Dendritic cell treated with granulocyte-macrophage colony-stimulating factor and Interleukin-4, amounts not matched to agents 40 ng/mL and 50 ng/mL, for 4 days (primary cell): ENCODE results near the gene LILRB3.
"Not testable (repeated sequence)": the region's sequence is repeated elsewhere in the genome, so short reads cannot be mapped to it uniquely, and the experiment has no call there.

Source experiments
- H3K27ac Mint-ChIP-seq: one replicate; pipeline ENCODE4 v1.8.0; 2022; ENCODE audit warnings: mild to moderate bottlenecking, mixed read lengths
- H3K27me3 Mint-ChIP-seq: one replicate; pipeline ENCODE4 v1.8.0; 2022; ENCODE audit warnings: mild to moderate bottlenecking, mixed read lengths
- H3K36me3 Mint-ChIP-seq: one replicate; pipeline ENCODE4 v1.8.0; 2022; ENCODE audit warnings: low read depth, mixed read lengths
- H3K4me1 Mint-ChIP-seq: one replicate; pipeline ENCODE4 v1.8.0; 2022; ENCODE audit warnings: low read depth, mixed read lengths
- H3K4me3 Mint-ChIP-seq: one replicate; pipeline ENCODE4 v1.8.0; 2022; ENCODE audit warnings: mild to moderate bottlenecking, moderate library complexity, mixed read lengths
- H3K9me3 Mint-ChIP-seq: one replicate; pipeline ENCODE4 v1.8.0; 2022; ENCODE audit warnings: mixed read lengths
- intact Hi-C: fragments of 100-400 bp; cut with micrococcal nuclease; formaldehyde crosslinking; loops from one replicate; pipeline ENCODE4 v1.15.0; 2022

The LILRB3 gene

DNA sequence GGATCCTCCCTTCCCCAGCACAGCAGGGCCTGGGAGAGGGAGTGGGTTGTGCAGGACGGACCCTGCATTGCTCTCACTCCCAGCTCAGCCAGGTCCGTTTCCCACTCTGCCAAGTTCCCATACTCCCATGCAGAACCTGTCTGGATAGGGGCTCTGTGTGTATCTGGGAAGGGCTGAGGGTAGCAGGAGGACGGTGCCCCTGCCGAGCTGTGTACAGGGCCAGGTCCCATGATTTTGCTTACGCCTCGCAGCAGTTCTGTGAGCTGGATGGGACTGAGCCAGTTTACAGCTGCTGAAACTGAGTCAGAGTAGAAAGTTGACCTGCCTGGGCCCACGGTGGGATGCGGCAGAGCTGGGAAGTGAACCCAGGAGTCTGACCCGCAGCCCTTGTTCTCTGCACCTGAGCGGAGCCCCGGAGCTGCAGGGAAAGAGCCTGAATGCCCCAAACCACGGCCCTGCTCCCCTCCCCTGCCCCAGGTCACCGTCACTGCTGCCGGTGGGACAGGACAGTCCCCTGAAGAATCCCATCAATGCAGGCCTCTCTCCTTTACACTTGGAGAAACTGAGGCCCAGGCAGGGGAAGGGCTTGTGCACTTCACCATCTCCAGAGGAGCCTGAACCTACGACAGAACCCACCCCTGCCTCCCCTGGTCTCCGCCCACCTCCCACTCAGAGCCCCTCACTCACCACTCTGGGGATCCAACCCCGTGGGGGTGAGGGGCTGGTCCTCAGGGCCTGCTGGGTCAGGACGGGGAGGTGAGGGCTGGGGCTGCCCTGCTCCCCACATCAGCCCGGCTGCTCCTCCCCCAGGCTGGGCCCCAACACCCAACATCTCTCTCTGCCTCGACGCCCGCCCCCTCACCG is 30.8 kb upstream of the LILRB3 start:
- Mint-ChIP-seq H3K4me1 (peaks cover 63% of the 10 kb centered on the region), H3K9me3 (no peaks in the 10 kb centered on the region), H3K27ac (no peak overlapping the region), H3K27me3 (peaks cover 30% of the 10 kb centered on the region), H3K36me3 (peaks cover 68% of the 10 kb centered on the region), H3K4me3 (no peak overlapping the region)
- intact Hi-C loops, result no loop called here

DNA sequence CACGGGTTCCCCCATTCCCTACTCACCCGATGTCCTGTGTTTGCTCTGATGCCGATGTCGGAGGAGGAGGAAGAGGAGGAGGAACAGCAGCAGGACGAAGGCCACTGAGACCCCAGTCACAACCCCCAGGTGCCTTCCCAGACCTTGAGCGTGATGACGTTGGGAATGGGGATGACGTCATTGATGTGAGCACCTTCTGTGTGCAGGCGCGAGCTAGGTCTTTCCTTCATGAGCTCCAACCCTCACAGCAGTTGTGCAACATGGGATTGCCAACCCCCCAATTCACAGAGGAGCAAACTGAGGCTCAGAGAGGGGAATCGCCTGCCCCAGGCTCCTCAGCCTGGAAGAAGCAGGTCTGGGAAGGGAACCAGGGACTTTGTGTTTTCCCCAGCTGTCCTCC is 30.0 kb upstream of the LILRB3 start:
- no peak overlapping the region for H3K27ac Mint-ChIP-seq
- H3K36me3 Mint-ChIP-seq, result peaks cover 68% of the 10 kb centered on the region
- intact Hi-C loops, result no loop called here
- peaks cover 30% of the 10 kb centered on the region for H3K27me3 Mint-ChIP-seq
- H3K4me3 Mint-ChIP-seq, result no peak overlapping the region
- H3K9me3 Mint-ChIP-seq, result no peaks in the 10 kb centered on the region
- H3K4me1 Mint-ChIP-seq, result peaks cover 69% of the 10 kb centered on the region

DNA sequence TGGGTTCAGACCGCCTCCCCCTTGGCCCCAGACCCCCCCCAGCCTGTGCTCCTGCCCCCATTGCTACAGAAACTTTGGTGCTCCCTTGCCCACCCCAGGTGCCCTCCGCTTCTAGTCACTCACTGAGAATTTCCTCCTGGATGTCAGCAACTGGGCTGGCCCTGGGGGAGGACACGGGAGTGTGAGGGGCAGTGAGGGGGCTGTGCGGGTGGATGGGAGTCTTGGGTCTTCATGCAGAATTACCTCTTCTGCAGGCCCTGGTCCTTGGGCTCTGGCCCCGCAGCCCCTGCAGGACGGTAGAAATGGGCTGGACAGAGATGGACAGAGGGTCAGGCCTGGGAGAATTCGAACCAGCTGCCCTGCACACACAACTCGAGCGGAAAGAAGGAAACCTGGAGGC is 29.4 kb upstream of the LILRB3 start:
- H3K36me3 Mint-ChIP-seq, result peaks cover 68% of the 10 kb centered on the region
- no peak overlapping the region for H3K4me3 Mint-ChIP-seq
- H3K27me3 Mint-ChIP-seq, result peaks cover 26% of the 10 kb centered on the region
- intact Hi-C loops, result no loop called here
- no peak overlapping the region for H3K27ac Mint-ChIP-seq
- H3K9me3 Mint-ChIP-seq, result no peaks in the 10 kb centered on the region
- H3K4me1 Mint-ChIP-seq, result peaks cover 69% of the 10 kb centered on the region

DNA sequence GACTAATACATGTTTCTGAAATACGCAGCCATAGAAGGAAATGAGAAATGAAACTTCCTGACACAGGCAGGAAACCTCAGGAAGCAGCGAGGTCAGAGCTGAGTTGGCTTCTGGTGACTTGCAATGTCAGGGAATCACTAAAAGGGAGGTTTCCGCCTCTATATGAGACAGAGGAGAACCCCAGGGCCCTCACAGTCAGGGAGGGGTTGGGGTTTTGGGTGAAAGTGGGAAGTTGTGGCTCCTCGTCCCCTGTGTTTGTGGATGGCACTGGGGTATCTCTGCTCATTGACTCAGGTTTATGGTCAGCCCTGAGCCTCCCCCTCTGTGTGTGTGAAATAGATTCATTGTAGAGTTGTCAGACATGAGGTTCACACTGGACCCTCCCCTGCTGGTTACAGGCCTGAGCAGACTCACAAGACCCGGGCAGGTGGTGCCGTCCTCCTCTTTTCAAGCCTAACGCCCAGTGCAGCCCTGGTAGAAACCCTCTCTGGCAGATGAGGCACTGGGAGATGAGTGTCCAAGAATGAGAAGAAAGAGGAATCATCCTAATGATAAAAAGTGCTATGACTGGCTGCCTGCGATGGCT is 25.3 kb upstream of the LILRB3 start:
- intact Hi-C loops, result loop anchor here (5.0 kb wide), 1 partner anchor 41 kb away; no protein-coding TSS in a partner anchor
- Mint-ChIP-seq H3K27me3 (peaks cover 16% of the 10 kb centered on the region), H3K27ac (peak overlapping the region; percentile 91), H3K36me3 (peaks cover 36% of the 10 kb centered on the region), H3K4me1 (peaks cover 69% of the 10 kb centered on the region), H3K4me3 (peak overlapping the region; percentile 64), H3K9me3 (no peaks in the 10 kb centered on the region)

DNA sequence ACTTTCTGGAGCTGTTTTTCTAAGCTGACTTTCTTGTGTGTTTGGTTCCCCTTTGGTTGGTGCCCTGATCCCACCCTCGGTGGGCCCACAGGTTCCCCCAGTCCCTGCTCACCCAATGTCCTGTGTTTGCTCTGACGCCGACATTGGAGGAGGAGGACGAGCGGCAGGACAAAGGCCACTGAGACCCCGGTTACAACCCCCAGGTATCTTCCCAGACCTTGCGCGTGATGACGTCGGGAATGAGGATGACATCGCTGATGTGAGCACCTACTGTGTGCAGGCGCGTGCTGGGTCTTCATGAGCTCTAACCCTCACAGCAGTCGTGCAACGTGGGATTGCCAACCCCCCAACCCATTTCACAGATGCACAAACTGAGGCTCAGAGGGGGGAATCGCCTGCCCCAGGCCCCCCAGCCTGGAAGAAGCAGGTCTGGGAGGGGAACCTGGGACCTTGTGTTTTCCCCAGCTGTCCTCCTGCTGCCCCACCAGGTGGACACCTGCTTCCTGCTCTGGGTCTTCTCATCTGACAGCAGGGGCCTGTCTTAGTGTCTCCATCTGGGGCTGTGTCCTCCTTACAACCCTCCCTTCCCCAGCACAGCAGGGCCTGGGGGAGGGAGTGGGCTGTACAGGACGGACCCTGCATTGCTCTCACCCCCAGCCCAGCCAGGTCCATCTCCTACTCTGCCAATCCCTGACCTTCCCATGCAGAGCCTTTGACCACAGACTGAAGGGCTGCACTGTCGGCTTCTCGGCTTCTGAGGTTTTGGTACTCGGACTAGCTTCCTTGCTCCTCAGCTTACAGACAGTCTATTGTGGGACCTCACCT is 24.5 kb upstream of the LILRB3 start:
- intact Hi-C loops, result loop anchor here (2.0 to 5.0 kb wide), 2 partner anchors 25 to 40 kb away; partner anchors contain the start of gene LILRB3
- Mint-ChIP-seq H3K27ac (peak overlapping the region; percentile 91), H3K4me3 (peak overlapping the region; percentile 57), H3K36me3 (peaks cover 28% of the 10 kb centered on the region), H3K27me3 (peaks cover 10% of the 10 kb centered on the region), H3K9me3 (no peaks in the 10 kb centered on the region), H3K4me1 (peaks cover 64% of the 10 kb centered on the region)

DNA sequence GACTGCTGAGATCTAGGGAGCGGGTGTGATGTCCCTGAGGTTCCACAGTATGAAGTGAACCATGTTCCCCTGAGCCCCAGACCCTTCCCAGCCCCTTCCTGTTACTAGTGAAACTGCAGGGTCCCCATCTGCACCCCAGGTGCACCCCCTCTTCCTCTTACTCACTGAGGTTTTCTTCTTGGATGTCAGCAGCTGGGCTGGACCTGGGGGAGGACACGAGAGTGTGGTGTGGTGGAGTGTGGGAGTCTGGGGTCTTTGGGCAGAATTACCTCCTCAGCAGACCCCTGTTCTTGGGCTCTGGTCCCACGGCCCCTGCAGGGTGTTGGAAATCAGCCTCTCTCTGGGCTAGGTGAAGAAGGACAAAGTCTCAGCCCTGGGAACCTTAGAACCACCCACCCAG is 23.1 kb upstream of the LILRB3 start:
- peak overlapping the region; percentile 91 for H3K27ac Mint-ChIP-seq
- H3K27me3 Mint-ChIP-seq, result no peaks in the 10 kb centered on the region
- H3K4me3 Mint-ChIP-seq, result no peak overlapping the region
- H3K9me3 Mint-ChIP-seq, result no peaks in the 10 kb centered on the region
- peaks cover 68% of the 10 kb centered on the region for H3K4me1 Mint-ChIP-seq
- H3K36me3 Mint-ChIP-seq, result peaks cover 16% of the 10 kb centered on the region
- intact Hi-C loops, result loop anchor here (2.0 to 5.0 kb wide), 2 partner anchors 23 to 39 kb away; partner anchors contain the start of gene LILRB3

DNA sequence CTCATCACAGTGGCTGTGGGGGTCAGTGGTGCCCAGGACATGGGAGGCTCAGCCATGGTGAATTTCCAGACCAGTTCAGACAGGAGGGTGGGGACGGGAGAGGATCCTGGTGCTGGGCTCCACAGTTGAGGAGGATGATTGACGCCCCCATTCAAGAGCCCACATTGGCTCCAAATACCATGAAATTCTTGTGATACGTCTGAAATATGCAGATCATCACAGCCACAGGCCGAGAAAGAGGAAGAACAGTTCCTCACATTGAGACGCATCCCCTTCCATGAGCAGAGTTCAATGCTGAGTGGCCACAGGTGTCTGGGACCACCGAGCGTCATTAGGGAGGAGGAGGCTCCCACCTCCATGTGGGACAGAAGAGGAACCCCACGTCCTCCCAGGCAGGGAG is 21.0 kb upstream of the LILRB3 start:
- intact Hi-C loops, H3K4me3 Mint-ChIP-seq, H3K27ac Mint-ChIP-seq, H3K9me3 Mint-ChIP-seq, H3K27me3 Mint-ChIP-seq: not testable (repeated sequence)
- Mint-ChIP-seq H3K36me3 (peaks cover 17% of the 10 kb centered on the region), H3K4me1 (peaks cover 68% of the 10 kb centered on the region)

DNA sequence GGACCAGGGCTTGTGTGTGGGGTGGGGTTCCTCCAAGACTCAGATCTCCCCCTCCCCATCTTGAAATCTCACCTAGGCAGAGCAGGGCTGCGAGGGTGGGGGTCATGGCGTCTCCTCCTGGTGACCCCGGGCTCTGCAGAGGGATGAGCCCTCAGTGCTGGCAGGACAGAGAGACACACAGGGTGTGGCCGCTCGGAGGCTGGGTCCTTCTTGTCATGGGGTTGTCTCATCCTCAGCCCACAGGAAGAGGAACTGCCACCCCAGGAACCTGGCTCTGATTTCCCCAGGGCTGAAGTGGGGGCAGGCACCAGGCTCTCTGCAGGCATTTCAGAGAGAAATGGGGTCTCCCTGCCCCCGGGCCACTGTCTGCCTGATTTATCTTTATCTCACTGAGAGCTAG is 19.8 kb upstream of the LILRB3 start, which contains the start of gene LILRA6:
TSS of gene LILRA6 (minus strand) at position 145 of the 400 bp plus-strand sequence.
- H3K27me3 Mint-ChIP-seq, intact Hi-C loops, H3K9me3 Mint-ChIP-seq: not testable (repeated sequence)
- Mint-ChIP-seq H3K36me3 (peaks cover 29% of the 10 kb centered on the region), H3K4me1 (peaks cover 57% of the 10 kb centered on the region), H3K27ac (peak within 1 kb of the TSS; percentile 80), H3K4me3 (peak within 1 kb of the TSS; percentile 67)

DNA sequence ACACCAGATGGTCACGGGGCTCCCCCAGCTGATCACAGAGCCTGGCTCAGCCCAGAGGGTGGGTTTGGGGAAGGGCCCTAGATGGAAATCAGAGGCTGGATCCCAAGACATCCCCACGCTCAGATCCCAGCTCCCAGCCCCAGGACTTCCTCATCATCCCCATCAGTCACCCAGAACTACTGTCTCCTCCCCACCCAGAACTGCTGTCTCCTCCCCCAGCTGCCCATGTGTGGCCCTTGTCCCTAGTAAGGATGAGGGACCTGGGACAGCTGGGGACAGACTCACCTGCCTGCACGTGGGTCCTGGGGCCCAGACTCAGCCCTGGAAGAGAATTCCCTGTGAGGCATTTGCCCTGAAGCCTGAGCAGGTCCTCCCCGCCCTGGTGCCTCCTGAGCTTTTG is 19.4 kb upstream of the LILRB3 start:
- peaks cover 53% of the 10 kb centered on the region for H3K4me1 Mint-ChIP-seq
- intact Hi-C loops, H3K27me3 Mint-ChIP-seq, H3K9me3 Mint-ChIP-seq: not testable (repeated sequence)
- H3K4me3 Mint-ChIP-seq, result peak overlapping the region; percentile 67
- peaks cover 32% of the 10 kb centered on the region for H3K36me3 Mint-ChIP-seq
- H3K27ac Mint-ChIP-seq, result peak overlapping the region; percentile 80

DNA sequence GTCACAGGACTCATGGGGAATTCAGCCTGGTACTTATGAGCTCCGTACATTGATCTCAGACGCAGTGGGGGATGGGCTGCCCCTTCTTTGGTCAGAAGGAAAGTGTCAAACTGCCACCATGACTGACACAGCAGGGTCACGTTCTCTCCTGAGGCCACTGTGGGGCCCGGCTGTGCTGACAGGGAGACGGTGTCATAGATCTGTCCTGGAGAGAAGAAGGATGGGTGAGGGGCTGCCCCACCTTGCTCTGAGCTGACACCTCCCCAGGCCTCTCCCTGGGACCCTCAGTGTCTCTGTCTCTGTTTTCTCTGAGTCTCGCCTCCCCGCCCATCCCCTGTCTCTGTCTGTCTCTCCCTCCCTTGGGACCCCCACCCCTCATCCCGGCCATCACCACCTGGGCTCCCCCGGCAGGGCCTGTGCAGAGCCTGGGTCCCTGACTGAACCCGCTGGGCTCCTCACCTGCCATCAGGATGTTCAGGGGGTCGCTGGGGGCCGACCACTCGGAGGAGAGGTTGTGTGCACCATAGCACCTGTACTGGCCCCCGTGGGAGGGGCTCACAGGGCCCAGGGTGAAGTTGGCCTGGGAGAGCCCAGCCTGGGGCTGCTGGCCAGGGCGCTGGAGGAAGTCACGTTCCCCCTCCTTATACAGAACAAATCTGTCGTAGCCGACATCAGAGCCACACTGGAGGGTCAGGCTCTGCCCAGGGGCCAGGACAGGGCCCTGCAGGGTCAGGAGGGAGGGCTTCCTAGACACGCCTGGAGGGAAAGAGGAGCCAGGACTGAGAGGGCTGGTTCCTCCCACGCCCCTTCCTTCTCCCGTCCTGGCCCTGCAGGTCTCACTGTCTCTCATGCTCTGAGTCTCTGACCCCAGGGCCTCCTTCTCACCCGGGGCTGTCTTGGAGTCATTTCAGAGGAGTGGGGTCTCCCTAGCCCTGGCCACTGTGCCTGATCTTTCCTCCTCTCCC is 17.8 kb upstream of the LILRB3 start:
- intact Hi-C loops, H3K9me3 Mint-ChIP-seq, H3K27me3 Mint-ChIP-seq: not testable (repeated sequence)
- peaks cover 43% of the 10 kb centered on the region for H3K36me3 Mint-ChIP-seq
- H3K4me1 Mint-ChIP-seq, result peaks cover 44% of the 10 kb centered on the region
- peak overlapping the region; percentile 56 for H3K27ac Mint-ChIP-seq
- peak overlapping the region; percentile 55 for H3K4me3 Mint-ChIP-seq

DNA sequence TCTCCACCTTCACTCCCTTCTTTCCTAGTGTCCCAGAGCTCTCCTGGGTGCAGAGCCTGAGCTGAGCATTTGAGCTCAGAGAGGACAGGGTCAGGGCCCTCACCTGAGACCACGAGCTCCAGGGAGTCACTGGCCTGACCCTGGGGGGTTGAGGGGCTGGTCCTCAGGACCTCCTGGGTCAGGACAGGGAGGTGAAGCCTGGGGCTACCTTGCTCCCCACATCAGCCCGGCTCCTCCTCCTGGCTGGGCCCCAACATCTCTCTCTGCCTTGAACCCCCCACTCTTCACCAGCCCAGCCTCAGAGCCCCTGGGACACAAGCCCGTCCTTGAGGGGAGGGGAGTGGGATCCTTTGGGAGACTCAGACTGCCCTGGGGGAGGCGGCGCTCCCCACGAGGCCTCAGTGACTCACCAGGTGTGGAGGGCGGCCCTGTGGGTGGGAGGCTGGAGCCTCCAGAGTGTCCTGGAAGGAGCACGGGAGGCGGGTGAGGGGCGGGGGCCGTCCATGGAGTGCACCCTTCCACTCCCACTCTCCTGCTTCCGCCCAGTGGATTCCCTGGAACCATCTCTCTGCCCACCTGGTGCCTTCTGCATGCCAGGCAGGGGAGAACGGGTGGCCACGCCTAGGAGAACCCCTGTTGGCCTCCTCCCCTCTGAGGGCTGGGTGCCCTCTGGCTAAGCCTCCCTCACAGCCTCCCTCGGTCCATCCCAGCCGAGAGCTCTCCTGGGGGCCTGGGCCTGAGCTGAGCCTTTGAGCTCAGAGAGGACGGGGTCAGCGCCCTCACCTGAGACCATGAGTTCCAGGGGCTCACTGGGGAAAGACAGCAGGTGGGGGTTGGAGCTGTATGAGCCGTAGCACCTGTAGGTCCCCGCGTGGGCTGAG is 16.9 kb upstream of the LILRB3 start:
- Mint-ChIP-seq H3K27ac (peak overlapping the region; percentile 79), H3K4me1 (peaks cover 37% of the 10 kb centered on the region), H3K4me3 (peak overlapping the region; percentile 44), H3K36me3 (peaks cover 45% of the 10 kb centered on the region)
- H3K9me3 Mint-ChIP-seq, intact Hi-C loops, H3K27me3 Mint-ChIP-seq: not testable (repeated sequence)

DNA sequence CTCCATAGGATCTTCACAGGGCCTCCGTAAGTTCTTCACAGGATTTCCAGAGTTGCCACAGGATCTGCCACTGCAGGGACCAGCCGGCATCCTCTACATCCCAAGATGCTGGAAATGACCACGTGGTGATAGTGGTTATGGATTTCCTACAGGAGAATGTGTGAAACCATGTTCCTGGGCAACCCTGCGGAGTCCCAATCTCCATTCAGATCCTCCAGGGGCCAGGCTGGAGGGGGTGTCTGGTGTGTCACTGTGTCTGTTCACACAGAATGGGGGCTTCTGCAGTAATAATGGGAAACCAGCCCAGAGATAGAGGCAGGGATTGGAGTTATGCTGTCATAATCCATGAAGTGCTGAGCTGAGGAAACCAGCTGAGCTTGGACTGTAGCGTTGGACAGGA is 11.1 kb upstream of the LILRB3 start:
- Mint-ChIP-seq H3K27ac (no peak overlapping the region), H3K4me1 (peaks cover 15% of the 10 kb centered on the region), H3K27me3 (peaks cover 2% of the 10 kb centered on the region), H3K9me3 (no peaks in the 10 kb centered on the region), H3K4me3 (no peak overlapping the region), H3K36me3 (peaks cover 29% of the 10 kb centered on the region)
- intact Hi-C loops, result no loop called here
